ENCODE results near the gene GTF2E1.
A peak's percentile ranks its signal among the peaks of the same experiment; 100 is the strongest.
"Not testable (repeated sequence)": the region's sequence is repeated elsewhere in the genome, so short reads cannot be mapped to it uniquely, and the experiment has no call there.

Gene GTF2E1

DNA sequence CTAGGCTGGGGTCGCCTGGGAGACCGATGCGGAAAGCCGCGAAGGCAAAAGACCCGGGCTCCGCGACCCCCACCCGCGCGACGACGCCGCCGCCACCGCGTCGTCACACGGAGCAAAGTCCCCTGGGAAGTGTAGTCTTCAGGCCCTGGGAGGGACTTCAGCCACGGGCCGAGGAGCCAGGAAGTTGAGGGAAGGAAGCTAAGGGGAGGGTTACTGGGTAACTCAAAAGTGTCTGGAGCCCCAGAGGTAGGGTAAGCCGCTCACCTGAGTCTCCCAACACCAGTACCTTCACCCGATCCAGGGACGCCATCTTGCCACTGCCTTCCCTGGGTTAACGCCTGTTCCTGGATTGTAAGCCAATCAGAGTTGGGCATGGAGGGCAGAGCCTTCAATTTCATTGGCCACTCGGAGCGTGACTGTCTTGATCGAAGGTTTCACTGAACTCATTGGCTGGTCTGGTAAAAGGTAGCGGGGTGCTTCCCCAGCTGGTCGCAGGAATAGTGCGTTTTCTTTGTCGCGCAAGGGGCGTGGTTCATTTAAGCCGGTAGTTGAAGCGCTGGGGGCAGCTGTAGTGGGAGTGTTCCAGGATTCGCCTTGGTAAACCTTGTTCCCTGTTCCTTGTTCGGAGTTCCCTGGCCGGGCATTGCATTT, at the start of gene GTF2E1, which contains the start of gene RABL3:
Gene GTF2E1 (plus strand): TSS at position 547 of the 651 bp plus-strand sequence. CDS start 7,809 bp downstream, outside the sequence.
Gene RABL3 (minus strand): TSS at position 319 of the 651 bp plus-strand sequence. CDS start 9 bp downstream, at position 310.
- peak; percentile 99 for DNase-seq

GRCh38 chr3:120693439-120694171, 48.9 kb upstream of the GTF2E1 start:
- DNase-seq = no peak

GRCh38 chr3:120699333-120699732, 43.2 kb upstream of the GTF2E1 start:
- no peak for DNase-seq

DNA sequence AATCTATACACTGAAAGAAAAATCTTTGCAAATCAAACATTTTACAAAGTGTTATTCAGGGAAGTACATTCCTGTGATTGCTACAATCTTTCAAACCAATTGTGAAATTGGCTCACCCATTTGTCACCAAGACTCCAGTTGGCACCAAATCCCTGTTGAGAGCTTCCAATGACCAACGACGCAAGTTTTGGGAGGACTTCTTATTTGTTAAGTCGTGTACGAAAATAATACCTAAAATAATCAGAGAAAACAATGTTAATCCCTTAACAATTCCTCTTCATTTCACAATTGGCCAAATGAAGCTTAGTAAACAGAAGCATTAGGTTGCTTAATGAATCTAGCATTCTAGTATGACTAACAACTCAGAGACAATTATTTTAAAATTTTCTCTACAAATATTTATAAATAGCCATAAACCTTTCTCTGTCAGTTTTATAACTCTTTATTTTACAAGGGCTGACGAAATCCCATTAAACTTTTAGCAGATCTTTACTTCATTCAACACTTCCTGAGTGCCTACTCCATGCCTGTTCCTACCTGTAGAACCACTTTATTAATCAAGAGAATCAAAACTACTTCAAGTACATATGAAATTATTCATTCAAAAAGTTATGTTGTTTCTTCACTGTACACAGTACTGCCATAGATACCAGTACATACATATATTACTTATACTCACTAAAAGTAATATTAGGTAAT, 36.5 kb upstream of the GTF2E1 start:
- DNase-seq = no peak

DNA sequence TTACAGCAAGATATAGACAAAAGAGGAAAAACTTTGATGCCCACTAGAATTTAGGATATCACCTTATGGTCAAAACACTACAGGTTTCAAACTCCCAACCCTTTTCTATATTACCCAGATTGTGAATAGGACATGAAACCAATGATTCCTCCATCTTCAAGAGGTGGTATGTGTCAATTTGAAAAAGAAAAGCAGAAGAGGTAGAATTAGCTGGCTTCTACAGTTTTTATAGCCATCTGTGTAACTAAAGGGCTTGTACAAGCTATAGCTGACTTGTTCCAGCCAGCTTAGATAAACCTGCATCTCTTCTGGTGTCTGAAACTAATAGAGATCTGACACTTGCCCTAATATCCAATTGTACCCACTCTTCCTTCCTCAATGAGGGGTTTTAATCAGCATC, 35.6 kb upstream of the GTF2E1 start:
- DNase-seq = no peak

DNA sequence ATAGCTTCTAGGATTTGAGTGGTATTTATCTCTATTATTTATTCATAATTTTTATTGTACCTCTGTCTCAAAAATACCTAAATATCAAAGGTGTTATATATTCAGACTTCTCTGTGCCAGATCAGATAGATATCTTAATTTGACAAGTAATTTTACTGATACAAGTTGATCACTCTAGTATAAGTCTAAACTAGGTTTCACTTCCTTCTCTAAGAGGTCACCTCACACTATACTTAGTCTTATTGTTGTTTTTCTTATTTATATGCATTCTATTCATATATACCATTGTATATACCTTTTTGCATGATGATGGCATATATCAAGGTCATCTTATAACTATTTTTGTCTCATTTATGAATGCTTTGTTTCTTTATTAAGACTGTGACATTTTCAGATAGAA, 34.1 kb upstream of the GTF2E1 start:
- no peak for DNase-seq

DNA sequence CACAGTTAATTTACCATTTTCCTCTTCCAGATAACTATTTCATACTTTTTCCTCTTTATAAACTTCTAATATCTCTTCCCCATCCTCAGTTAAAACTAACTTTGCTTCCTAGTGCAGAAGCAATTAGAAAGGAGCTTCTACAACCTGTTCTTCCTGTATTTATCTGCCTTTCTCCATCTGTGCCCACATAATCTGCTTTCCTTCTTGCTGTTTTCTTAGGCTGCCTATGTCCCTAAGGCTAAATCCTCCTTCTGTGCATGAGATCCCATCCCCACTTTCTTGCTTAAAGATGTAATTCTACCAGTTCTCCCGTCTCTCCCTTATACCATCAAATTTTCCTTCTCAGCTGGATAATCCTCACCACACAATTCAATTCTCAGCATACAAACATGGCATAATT, 32.2 kb upstream of the GTF2E1 start:
- no peak for DNase-seq

- DNase-seq = no peak
These were observed 29.3 kb upstream of the GTF2E1 start for GRCh38 chr3:120713262-120713661.

DNA sequence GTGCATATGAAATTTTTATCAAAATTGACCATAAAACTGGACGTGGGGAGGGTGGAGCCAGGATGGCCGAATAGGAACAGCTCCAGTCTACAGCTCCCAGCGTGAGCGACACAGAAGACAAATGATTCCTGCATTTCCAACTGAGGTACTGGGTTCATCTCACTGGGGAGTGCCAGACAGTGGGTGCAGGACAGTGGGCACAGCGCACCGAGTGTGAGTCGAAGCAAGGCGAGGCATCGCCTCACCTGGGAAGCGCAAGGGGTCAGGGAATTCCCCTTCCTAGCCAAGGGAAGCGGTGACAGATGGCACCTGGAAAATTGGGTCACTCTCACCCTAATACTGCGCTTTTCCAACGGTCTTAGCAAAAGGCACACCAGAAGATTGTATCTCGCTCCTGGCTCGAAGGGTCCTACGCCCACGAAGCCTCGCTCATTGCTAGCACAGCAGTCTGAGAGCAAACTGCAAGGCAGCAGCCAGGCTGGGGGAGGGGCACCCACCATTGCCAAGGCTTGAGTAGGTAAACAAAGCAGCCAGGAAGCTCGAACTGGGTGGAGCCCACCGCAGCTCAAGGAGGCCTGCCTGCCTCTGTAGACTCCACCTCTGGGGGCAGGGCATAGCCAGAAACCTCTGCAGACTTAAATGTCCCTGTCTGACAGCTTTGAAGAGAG, 23.2 kb upstream of the GTF2E1 start:
- peak; percentile 37 for DNase-seq

DNA sequence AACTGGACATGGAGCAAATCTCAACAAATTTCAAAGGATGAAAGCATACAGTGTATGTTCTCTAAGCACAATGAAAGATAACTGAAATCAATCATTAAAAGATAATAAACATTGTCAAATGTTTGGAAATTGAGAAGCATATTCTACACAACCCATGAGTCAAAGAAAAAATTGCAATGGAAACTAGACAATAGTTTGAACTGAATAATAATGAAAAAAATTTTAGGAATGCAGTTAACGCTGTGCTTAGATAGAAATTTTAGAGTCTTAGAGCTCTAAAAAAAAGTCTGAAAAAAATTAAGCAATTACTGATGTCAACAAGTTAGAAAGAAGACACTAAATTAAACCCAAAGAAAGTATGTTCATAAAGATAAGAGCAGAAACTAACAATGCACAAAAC, 15.8 kb upstream of the GTF2E1 start:
- DNase-seq = no peak

- no peak for DNase-seq
These were observed 11.7 kb upstream of the GTF2E1 start for GRCh38 chr3:120730576-120731542.

GRCh38 chr3:120738006-120738405, 4.5 kb upstream of the GTF2E1 start:
- not testable (repeated sequence) for DNase-seq

DNA sequence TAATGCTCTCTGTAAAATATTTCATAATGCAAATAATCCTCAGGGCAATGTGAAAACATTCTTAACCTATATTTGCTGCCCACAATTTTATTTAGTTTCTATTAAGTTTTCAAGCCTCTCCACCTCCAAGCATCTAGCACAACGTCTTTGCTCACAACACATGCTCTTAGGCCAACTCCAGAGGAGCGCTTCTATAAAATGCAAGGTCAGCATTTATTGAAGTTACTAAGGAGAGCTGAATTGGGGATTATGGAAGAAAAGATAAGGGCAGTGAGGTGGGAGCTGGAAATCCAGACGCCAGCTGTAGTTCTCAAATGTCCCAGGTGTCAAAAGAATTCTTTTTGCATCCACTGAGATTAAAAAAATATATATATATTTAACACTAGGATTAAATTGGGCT, 1.2 kb upstream of the GTF2E1 start:
- no peak for DNase-seq

DNA sequence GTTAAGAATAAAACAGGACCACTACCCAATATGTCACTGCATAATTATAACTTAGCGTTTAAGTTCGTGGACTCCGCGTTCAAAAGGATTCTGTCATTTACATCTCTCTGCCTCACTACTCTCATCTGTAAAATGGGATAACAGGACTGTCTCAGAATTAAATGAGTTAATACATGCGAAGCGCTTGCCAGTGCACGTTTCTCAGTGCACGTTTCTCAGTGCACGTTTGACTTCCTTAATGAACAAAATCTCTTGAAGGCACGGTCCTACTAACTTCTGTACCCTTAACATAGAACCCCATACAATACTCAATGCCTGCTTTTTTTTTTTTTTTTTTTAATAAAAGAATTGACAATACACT, 727 bp upstream of the GTF2E1 start:
- no peak for DNase-seq

- DNase-seq = peak; percentile 17
These were observed 363 bp downstream of the GTF2E1 start for GRCh38 chr3:120742849-120743365.

- no peak for DNase-seq
These were observed 1.1 kb downstream of the GTF2E1 start for GRCh38 chr3:120743556-120744195.

GRCh38 chr3:120745466-120745865, 2.9 kb downstream of the GTF2E1 start:
- no peak for DNase-seq

GRCh38 chr3:120749843-120750242, 7.3 kb downstream of the GTF2E1 start:
- no peak for DNase-seq

GRCh38 chr3:120752230-120752629, 9.7 kb downstream of the GTF2E1 start:
- DNase-seq = no peak

GRCh38 chr3:120752865-120753264, 10.3 kb downstream of the GTF2E1 start:
- DNase-seq = no peak

DNA sequence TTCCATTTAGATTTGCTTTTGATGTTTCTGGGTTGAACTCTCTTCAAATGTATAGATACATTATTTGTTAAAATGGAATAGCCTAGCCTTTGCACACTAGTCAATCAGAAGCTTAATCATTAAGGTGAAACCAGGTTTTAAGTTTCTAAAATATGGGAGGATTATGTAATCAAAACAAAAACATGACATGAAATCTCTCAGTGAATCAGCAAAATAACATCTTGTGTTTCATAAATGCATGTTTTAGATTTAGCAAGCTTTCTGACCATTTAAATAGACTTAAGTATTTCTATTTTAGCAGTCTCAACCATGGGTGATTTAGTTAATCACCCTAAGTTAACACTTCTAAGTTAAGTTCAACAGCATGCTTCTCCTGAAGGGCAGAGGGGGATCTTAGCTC, 11.3 kb downstream of the GTF2E1 start:
- no peak for DNase-seq

Measured in activated CD4-positive, alpha-beta T cell treated with anti-CD3 and anti-CD28 coated beads, Interleukin-10, Interleukin-2, amounts not matched to agents 100 ng/mL and 50 ng/mL, durations not matched to agents 16 hours and 8 hours (primary cell).